HUDEP-2 (cell line): ENCODE measurements around the gene LIX1L.

ENCODE experiments used
- DNase-seq, 76 experiments: peaks; one replicate each; lab custom pipeline; 2025; ENCODE audit not compliant: unreplicated experiment in 76 of 76; lab: John Stamatoyannopoulos, UW

LIX1L gene

GRCh38 chr1:145964328-145965118, 6.7 kb upstream of the LIX1L start, which contains the start of the genes ANKRD34A and POLR3GL:
Gene ANKRD34A (minus strand): TSS chr1:145964575. CDS start chr1:145961759, 2,816 bp downstream.
Gene POLR3GL (plus strand): TSS chr1:145964690. CDS start chr1:145974866, 10,176 bp downstream.
- peak in 75 of 76 experiments; percentile 51 to 96 (median 88) for DNase-seq

- no peak for DNase-seq
These were observed 5.6 kb upstream of the LIX1L start for GRCh38 chr1:145963265-145964019.

GRCh38 chr1:145962157-145963102, 4.6 kb upstream of the LIX1L start:
- no peak for DNase-seq

GRCh38 chr1:145961425-145962156, 3.8 kb upstream of the LIX1L start:
- DNase-seq: peak in 4 of 76 experiments; percentile 13 to 31 (median 24)

GRCh38 chr1:145961109-145961424, 3.2 kb upstream of the LIX1L start:
- no peak for DNase-seq

GRCh38 chr1:145960468-145961108, 2.8 kb upstream of the LIX1L start:
- peak in 37 of 76 experiments; percentile 7 to 66 (median 44) for DNase-seq

GRCh38 chr1:145959957-145960467, 2.2 kb upstream of the LIX1L start:
- DNase-seq: no peak

GRCh38 chr1:145959333-145959732, 1.5 kb upstream of the LIX1L start:
- DNase-seq: no peak

- no peak for DNase-seq
These were observed 917 bp upstream of the LIX1L start for GRCh38 chr1:145958734-145959133.

GRCh38 chr1:145956781-145957442, 905 bp downstream of the LIX1L start:
- DNase-seq: no peak

- DNase-seq: no peak
These were observed 1.5 kb downstream of the LIX1L start for GRCh38 chr1:145956361-145956760.

- no peak for DNase-seq
These were observed 2.4 kb downstream of the LIX1L start for GRCh38 chr1:145955436-145955835.

- DNase-seq: no peak
These were observed 4.0 kb downstream of the LIX1L start for GRCh38 chr1:145953861-145954260.

- DNase-seq: no peak
These were observed 4.9 kb downstream of the LIX1L start for GRCh38 chr1:145952903-145953302.

- DNase-seq: no peak
These were observed 6.3 kb downstream of the LIX1L start for GRCh38 chr1:145951526-145951925.

GRCh38 chr1:145949219-145949618, 8.6 kb downstream of the LIX1L start:
- no peak for DNase-seq

GRCh38 chr1:145947551-145947950, 10.3 kb downstream of the LIX1L start:
- DNase-seq: no peak

- DNase-seq: no peak
These were observed 11.3 kb downstream of the LIX1L start for GRCh38 chr1:145946477-145946986.

- no peak for DNase-seq
These were observed 13.3 kb downstream of the LIX1L start for GRCh38 chr1:145944532-145944931.
